ENCODE data around the gene GOLGA6L6.
"Not testable (repeated sequence)": the region's sequence is repeated elsewhere in the genome, so short reads cannot be mapped to it uniquely, and the experiment has no call there.

GRCh38 chr15:20497781-20498180, 43.8 kb downstream of the GOLGA6L6 start:
- not testable (repeated sequence) for TF ChIP-seq CTCF (conservative IDR thresholded peaks at IDR 0.05 in 1 of 2, IDR thresholded peaks at IDR 0.05 in 1 of 2; ENCODE audit: extremely low read depth in 1 of 2, insufficient read depth in 1 of 2, low read depth in 1 of 2, low read length in 2 of 2); EZH2 (IDR thresholded peaks at IDR 0.05; ENCODE audit: borderline replicate concordance, low read length)

All from mammary epithelial cell (primary cell).